WERI-Rb-1 (cell line): Measurements from ENCODE around the gene GRHL1.
A peak's percentile ranks its signal among the peaks of the same experiment; 100 is the strongest.

Experiments used
- DNase-seq: peaks from one replicate; pipeline ENCODE4 v3.0.0-alpha.2; 2020
- H3K27ac ChIP-seq: fragments of 250-450 bp; sonication (Bioruptor Pico); 2 replicates; pipeline ENCODE4 v1.5.1; 2020; ENCODE audit warnings: mild to moderate bottlenecking, moderate library complexity
- H3K27me3 ChIP-seq: fragments of 250-450 bp; sonication (Bioruptor Pico); 2 replicates; pipeline ENCODE4 v1.5.1; 2021; ENCODE audit warnings: mild to moderate bottlenecking, low read depth, moderate library complexity; ENCODE audit not compliant: insufficient read depth, severe bottlenecking
- H3K36me3 ChIP-seq: fragments of 250-450 bp; sonication (Bioruptor Pico); 2 replicates; pipeline ENCODE4 v1.5.1; 2020; ENCODE audit warnings: mild to moderate bottlenecking, moderate library complexity
- H3K4me3 ChIP-seq: 2 replicates; pipeline ENCODE4 v1.5.1; 2011; ENCODE audit warnings: low read depth, mild to moderate bottlenecking, control low read depth, low read length
- H3K9me3 ChIP-seq: fragments of 250-450 bp; sonication (Bioruptor Pico); 2 replicates; pipeline ENCODE4 v1.5.1; 2021; ENCODE audit warnings: mild to moderate bottlenecking, moderate library complexity; ENCODE audit not compliant: severe bottlenecking
- TF ChIP-seq, protein P1 (sequence below): IDR thresholded peaks from 2 replicates; pipeline ENCODE4 v1.5.1; 2011; ENCODE audit warnings: low read depth, mild to moderate bottlenecking, control low read depth, inconsistent platforms, low read length

Gene GRHL1

DNA sequence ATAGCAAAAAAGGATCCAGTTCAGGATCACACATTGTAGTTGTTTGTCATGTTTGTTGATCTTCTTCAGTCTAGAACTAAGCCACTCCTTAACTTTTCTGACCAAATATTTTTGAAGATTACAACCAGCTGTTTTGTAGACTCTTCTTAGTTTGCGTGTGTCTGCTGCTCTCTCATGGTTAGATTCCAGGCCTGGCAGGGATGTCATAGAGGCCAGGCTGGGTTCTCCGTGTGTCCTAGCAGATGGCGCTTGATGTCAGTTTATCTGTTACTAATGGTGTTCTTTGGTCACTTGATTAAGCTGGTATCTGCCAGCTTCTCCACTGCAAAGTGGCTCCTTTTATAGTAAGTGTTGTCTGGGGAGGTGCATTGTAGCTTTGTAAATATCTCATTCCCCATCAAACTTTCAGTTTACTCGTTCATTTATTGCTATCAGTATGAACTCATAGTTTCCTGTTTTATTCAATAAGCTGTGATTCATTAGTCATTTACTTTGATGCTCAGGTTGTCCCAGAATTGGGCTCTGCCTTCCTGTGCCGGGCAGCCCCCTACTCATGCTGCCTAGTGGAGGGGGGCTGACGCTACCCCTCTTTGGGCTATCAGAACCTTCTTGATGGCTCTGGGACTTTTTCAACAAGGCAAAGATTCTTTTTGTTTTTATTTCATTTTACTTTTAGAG is 42.1 kb downstream of the GRHL1 start:
- H3K9me3 ChIP-seq: no peaks in the 10 kb centered on the region
- peaks cover 72% of the 10 kb centered on the region for H3K36me3 ChIP-seq
- H3K27ac ChIP-seq: no peak overlapping the region
- no peak overlapping the region for H3K4me3 ChIP-seq
- no peak for DNase-seq
- TF ChIP-seq, protein P1, sequence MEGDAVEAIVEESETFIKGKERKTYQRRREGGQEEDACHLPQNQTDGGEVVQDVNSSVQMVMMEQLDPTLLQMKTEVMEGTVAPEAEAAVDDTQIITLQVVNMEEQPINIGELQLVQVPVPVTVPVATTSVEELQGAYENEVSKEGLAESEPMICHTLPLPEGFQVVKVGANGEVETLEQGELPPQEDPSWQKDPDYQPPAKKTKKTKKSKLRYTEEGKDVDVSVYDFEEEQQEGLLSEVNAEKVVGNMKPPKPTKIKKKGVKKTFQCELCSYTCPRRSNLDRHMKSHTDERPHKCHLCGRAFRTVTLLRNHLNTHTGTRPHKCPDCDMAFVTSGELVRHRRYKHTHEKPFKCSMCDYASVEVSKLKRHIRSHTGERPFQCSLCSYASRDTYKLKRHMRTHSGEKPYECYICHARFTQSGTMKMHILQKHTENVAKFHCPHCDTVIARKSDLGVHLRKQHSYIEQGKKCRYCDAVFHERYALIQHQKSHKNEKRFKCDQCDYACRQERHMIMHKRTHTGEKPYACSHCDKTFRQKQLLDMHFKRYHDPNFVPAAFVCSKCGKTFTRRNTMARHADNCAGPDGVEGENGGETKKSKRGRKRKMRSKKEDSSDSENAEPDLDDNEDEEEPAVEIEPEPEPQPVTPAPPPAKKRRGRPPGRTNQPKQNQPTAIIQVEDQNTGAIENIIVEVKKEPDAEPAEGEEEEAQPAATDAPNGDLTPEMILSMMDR: no peak
- no peaks in the 10 kb centered on the region for H3K27me3 ChIP-seq

GRCh38 chr2:9994462-9994861 is 43.0 kb downstream of the GRHL1 start:
- no peaks in the 10 kb centered on the region for H3K27me3 ChIP-seq
- DNase-seq: no peak
- H3K36me3 ChIP-seq: peaks cover 78% of the 10 kb centered on the region
- TF ChIP-seq, protein P1: no peak
- no peak overlapping the region for H3K27ac ChIP-seq
- H3K4me3 ChIP-seq: no peak overlapping the region
- H3K9me3 ChIP-seq: no peaks in the 10 kb centered on the region

GRCh38 chr2:9995059-9995458 is 43.6 kb downstream of the GRHL1 start:
- no peak overlapping the region for H3K4me3 ChIP-seq
- TF ChIP-seq, protein P1: no peak
- H3K36me3 ChIP-seq: peaks cover 81% of the 10 kb centered on the region
- H3K27me3 ChIP-seq: no peaks in the 10 kb centered on the region
- no peaks in the 10 kb centered on the region for H3K9me3 ChIP-seq
- DNase-seq: no peak
- H3K27ac ChIP-seq: no peak overlapping the region

- no peak overlapping the region for H3K4me3 ChIP-seq
- TF ChIP-seq, protein P1: no peak
These were observed 44.8 kb downstream of the GRHL1 start for GRCh38 chr2:9996321-9996720.

DNA sequence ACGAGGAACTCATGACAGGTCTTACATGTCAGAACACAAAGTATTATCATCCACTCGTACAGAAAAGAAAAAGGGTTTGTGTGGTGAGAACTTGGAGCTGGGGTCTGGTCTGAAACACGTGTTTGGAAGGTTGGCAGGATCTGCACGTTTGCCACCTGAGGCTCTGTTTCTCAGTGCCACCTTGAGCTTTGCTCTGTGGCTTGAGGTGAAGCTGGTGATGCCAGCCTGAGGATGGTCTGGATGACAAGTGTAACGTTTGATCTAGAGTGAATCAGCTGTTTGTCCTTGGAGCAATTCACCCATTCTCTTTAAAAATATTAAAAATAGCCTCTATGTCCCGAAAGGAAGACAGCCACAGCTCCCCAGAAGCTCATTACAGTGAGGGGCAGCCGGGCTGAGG is 46.4 kb downstream of the GRHL1 start:
- DNase-seq: no peak
- TF ChIP-seq, protein P1: no peak
- Histone ChIP-seq H3K27ac (no peak overlapping the region), H3K9me3 (no peaks in the 10 kb centered on the region), H3K4me3 (no peak overlapping the region), H3K27me3 (no peaks in the 10 kb centered on the region), H3K36me3 (peaks cover 80% of the 10 kb centered on the region)

More at GRCh38 chr2:9996321-9996720, 44.8 kb downstream of the GRHL1 start:
- Histone ChIP-seq H3K36me3 (peaks cover 84% of the 10 kb centered on the region), H3K27me3 (no peaks in the 10 kb centered on the region), H3K9me3 (no peaks in the 10 kb centered on the region), H3K27ac (no peak overlapping the region; the same call in 1 of the 2 replicates)
- peak; percentile 59 for DNase-seq
